ENCODE measurements around the gene OLFML2B.
A peak's percentile ranks its signal among the peaks of the same experiment; 100 is the strongest.

Gene OLFML2B

DNA sequence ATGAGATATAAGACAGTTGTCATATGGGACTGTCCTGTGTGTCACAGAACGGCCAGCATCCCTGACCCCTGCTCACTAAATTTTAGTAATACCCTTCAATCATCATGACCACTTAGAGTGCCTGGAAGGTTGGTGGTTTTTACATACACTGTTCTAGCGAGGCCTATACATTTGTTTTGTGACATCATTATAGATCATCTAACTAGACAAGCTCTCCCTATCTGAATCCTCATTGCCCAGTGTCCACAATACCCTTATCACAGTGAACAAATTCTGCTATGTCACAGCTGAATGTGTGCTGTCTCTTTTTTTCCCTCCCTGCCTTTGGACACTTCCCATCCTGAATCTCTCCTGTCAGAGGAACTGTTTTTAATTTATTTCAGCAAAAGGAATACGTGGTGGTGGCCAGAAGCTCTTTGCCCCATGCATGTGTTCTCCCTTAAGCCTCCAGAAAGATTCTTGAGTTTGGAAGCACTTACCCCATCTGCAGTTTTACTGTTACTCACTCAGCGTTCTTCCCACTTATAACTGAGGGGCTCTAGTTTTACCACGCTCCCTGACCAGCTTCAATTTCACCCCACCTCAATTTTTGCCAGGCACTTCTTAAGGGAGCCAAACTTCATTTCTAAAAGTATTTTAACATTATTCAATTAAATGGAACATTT, 70.3 kb downstream of the OLFML2B start:
- Histone ChIP-seq H3K27ac (peak overlapping the region in 15 of 21 experiments; percentile 6 to 82 (median 49)), H3K4me3 (no peak overlapping the region)

DNA sequence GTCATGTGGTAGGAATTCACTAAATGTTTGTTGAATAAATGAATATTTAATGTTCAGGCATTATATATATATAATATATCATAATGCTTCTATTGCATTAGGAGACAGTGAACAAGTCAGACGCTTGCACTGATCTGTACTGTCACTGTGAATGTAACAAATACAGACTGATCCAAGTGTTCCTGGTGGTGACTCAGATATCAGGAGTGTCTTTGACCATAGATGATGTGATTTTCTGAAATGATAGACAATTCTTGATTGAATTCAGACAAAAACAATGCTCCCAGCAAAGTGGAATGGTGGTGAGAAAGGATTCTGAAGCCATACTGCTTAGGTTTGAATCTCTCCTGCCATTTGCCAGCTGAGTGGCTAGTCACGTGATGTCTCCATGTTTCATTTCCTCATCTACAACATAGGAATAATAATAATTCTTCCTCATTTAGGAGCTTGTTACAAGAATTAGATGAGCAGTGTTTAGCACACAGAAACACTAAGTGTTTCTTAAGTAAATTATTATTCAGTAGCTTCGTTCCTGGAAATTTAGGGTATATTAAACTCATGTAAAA, 71.0 kb downstream of the OLFML2B start:
- no peak overlapping the region for H3K4me3 ChIP-seq
- peak overlapping the region in 8 of 21 experiments; percentile 6 to 82 (median 60) for H3K27ac ChIP-seq

DNA sequence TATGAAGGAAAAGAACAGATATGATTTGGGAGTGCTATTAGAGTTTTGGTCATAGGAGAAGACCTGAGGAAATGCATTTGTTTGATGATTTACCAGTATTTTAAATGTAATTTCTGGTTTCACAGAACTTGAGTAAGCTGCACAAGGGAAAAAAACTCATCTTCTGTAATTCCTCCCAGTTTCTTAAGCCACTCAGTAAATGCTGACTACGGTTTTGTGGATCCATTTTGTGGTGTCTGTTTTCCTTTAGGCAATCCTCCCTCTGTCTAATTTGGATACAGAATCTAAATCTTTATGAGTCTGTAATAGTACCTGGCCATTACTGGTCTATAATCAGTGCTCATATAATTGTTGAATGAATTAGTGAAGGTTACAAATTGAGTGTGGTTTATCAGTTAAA, 72.0 kb downstream of the OLFML2B start:
- Histone ChIP-seq H3K4me3 (no peak overlapping the region), H3K27ac (peak overlapping the region in 4 of 21 experiments; percentile 15 to 82 (median 50))

DNA sequence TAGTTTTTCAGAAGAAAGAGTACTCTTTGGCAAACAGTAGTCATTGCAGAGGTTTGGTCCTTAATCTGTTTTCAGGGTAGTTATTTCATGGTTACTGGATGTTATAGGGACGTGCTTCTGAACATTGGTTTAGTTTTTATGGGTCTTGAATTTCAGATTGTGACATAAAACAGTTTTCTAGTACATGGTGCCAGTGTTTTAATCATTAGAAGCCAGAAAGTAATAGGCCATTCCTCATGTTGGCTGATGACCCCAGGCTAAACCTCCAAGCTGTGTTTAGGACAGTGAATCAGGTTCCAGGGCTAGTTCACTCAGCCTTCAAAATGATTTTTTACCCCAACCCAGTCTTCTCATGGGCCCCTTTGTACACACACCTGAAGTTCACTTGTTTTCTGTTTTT, 73.3 kb downstream of the OLFML2B start:
- no peak overlapping the region for H3K27ac ChIP-seq
- no peak overlapping the region for H3K4me3 ChIP-seq

DNA sequence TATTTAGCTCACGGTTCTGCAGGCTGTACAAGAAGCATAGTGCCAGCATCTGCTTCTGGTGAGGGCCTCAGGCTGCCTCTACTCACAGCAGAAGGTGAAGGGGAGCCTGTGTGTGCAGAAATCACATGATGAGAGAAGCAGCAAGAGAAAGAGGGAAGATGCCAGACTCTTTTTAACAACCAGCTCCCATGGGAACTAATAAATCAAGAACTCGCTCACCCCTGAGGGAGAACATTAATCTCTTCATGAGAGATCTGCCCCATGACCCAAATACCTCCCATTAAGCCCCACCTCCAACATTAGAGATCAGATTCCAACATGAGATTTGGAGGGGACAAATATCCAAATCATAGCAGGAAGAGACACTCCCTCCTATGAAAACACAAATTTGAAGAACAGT, 74.1 kb downstream of the OLFML2B start:
- H3K27ac ChIP-seq, result no peak overlapping the region
- no peak overlapping the region for H3K4me3 ChIP-seq

DNA sequence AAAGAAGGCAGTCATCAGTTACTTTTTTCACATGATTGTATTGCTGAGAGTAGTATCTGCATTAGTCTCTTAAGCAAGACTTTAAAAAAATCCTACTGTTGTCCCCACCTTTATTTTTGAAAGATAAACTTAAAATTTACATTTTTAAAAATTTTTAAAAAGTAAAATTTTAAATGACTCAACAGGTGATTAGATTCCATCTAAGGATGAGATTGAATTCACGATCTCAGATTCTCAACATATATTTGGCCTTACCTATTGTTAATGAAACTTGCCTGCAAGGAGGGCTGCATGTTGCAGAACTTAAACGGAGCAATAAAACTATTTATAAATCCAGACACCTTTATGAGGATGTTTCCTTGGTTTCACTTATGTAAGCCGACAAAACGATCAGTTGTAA, 75.2 kb downstream of the OLFML2B start:
- H3K4me3 ChIP-seq, result no peak overlapping the region
- H3K27ac ChIP-seq, result no peak overlapping the region

DNA sequence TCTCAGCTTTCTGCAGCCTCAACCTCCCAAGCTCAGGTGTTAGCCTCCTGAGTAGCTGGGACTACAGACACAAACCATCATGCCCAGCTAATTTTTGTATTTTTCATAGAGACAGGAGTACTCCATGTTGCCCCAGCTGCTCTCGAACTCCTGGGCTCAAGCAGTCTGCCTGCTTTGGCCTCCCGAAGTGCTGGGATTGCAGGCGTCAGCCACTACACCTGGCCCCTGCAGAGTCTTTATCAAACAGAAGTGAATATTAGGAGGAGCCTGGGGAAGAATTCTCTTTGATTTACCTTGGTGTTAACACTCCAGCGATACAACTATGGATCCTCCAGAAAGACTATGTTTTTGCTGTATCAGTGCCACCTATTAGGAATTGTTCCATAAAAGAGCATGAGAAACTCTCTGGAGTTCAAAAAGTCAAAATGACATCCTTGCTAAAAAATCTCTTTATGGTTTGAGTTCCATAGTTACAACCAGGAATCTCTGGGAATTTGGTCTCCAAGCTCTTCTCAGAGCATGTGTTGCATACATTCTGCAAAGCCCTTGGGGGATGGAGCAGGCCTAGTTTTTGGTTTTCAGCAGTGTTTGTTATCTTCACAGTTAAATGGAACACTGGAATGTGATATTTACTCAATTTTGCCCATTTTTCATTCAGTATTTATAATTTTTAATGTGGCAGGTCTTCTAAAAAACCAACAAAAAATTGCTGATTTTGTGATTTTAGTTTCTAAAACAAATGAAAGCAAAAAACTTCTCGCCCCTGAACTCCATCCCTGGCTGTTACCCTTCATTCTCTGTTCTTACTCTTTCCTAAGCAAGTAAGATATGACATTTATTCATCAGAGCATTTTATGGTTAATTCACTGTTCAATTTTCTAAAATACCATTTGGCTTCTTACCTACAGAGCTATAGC, 77.3 kb downstream of the OLFML2B start:
- Histone ChIP-seq H3K27ac (peak overlapping the region in 5 of 21 experiments; percentile 9 to 67 (median 57)), H3K4me3 (no peak overlapping the region)

DNA sequence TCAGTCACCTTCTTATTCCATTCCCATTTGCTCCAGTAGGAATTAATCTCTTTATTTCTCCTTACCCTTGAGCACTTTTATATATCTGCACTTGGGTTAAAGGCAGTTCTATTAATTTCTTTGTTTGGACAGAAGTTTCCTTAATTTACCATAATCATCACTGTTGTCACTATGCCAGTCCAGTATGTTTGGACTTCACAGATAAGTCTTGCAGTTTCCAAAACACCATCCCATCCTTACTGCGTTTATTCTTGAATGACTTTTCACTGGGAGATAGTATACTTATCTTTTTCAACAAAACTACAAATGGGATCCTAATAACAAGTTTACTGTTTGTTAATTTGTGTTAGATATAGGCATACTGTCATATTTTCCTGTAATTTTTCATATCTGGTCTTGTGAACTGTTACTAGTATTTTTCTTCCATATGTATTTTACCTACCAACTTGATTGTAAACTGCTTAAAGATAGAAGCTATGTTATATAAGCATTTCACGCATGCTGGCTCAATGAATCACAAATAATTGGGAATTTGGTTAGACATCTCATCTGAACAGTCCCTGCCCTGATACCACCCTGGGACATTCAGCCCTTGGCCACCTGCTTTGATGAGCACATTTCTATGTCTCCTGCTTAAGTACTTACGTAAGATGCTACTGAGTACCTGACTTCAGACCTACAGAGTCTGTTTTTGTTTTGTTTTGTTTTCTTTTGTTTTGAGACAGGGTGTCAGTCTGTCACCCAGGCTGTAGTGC, 78.2 kb downstream of the OLFML2B start:
- peak overlapping the region in 2 of 21 experiments; percentile 52 to 60 for H3K27ac ChIP-seq
- H3K4me3 ChIP-seq, result no peak overlapping the region

DNA sequence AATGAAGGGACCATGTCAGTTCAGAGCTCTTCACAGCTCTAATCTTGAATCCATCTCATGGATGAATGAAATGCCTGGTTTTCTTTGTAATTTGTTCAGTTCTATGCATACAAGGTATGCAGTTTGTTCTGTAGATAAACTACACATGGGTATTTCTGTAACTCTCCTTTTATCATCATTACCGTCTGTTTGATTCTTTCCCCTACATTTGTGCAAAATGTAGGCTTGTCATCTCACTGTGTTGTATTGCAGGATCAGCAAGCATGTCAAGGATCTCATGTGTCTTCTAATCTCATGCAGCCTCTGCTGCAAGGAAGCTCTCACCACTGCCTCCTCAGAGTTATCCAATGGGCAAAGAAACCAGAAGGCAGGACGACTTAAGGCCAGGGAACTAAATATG, 79.3 kb downstream of the OLFML2B start:
- no peak overlapping the region for H3K4me3 ChIP-seq

DNA sequence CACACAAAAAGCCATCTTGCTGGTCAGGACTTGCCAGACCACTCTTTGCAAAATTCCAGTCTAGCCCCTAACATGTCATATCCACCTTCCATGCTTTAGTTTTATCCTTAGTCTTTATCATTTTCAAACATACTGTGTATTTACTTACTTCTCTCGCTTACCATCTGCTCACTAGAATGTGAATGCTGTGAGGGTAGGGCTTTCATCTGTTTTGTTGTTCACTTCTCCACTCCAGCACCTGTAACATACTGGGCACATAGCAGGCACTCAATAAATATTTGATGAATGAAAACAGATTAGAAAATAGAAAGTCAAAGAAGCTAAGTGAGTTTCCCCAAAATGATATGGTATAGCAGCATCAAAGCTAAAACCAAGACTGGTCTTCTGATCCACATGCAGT, 79.9 kb downstream of the OLFML2B start:
- Histone ChIP-seq H3K27ac (no peak overlapping the region), H3K4me3 (no peak overlapping the region)

More for the DNA sequence above, 79.3 kb downstream of the OLFML2B start:
- H3K27ac ChIP-seq, result no peak overlapping the region

DNA sequence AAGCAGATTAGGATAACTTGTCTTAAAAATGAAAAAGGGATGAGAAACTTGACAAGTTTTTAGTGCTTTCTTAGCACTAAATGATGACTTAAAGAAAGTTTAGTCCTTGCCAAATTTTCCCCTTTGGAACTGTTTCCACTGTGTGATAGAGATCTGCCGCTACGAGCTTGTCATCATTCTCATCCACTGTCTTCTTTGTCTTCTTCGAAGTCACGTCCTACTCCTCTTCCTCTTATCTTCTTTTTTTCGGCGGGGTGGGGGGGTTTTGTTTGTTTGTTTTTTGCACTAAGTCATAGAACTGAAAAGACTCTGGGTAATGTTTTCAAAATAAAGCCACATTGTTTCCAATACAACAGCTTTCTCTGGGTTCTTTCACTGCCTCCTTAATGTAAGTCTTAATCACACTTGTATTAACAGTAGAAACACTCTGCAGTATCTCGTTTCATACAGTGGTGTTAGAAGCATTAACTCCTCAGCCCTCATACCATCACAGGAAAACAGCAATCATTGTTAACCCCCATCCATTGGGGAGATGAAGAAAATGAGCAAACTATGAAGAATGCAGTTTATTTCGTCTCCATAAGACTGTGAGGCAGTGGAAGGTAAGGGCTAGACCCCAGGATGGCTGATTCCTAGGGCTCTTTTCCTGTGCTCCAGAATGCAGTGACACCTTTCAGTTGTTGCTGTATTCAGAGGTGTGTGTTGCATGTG, 81.8 kb downstream of the OLFML2B start:
- Histone ChIP-seq H3K27ac (no peak overlapping the region), H3K4me3 (no peak overlapping the region)

DNA sequence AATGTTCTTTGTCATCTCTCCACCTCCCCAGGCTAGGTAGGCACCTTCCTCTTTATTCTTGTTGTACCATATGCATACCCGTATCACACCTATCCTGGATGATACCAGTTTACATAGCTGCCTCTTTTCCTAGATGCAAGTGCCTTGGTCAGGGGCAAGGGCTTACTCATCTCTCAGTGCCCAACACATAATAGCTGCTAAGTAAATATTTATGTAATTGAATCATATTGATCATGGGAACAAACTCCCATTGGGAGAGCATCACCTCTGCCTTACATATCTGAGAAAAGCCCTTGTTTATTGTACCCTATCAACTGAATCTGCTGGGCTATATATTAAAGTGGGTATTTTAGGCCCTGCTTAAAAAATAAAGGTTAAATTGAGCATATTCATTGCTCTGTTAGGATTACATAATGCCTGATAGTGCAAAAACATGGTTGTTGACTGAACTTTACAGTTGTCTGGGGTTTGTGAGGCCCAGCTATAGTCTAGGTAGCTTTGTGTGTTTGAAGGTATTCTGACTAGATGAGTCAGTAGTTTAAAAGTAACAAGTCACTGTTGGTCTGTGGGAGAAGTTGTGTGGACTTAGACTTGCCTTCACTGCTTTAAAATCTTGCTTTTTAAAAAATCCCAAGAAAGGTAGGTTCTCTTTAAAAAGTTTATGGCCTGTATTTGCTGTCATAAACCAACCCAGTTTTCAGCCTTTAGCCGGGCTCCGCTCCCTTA, 82.6 kb downstream of the OLFML2B start:
- no peak overlapping the region for H3K27ac ChIP-seq

DNA sequence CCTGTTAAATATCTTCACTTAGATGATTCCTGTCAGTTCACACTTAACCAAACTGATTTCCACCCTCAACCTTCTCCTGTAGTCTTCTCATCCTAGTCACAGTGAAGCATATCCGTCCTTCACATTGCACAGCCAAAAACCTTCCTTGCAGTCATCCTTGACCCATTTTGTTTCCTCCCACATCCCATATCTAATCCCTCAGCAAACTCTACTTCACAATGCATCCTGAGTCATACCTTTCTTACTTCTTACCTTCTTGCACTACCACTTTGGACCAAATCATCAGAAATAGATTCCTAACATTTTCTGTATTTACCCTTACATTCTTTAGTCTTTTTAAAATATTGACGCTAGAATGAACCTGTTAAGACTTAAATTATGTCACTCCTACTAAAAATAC, 86.9 kb downstream of the OLFML2B start:
- H3K27ac ChIP-seq, result no peak overlapping the region

More for the DNA sequence above, 82.6 kb downstream of the OLFML2B start:
- H3K4me3 ChIP-seq, result no peak overlapping the region

DNA sequence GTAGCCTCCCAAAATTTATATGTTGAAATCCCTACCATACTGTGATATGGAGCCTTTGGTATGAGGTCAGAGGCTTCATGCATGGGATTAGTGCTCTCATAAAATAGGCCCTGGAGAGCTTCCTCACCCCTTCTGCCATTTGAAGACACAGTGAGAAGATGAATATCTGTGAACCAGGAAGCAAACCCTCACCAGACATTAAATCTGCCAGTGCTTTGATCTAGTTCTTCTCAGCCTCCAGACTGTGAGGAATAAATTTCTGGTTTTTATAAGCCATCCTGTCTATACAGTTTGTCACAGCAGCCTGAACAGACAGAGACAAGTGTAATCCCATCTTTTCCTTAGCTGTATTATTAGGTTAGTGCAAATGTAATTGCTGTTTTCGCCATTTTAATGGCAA, 88.4 kb downstream of the OLFML2B start:
- no peak overlapping the region for H3K4me3 ChIP-seq

More for the DNA sequence above, 86.9 kb downstream of the OLFML2B start:
- H3K4me3 ChIP-seq, result no peak overlapping the region

DNA sequence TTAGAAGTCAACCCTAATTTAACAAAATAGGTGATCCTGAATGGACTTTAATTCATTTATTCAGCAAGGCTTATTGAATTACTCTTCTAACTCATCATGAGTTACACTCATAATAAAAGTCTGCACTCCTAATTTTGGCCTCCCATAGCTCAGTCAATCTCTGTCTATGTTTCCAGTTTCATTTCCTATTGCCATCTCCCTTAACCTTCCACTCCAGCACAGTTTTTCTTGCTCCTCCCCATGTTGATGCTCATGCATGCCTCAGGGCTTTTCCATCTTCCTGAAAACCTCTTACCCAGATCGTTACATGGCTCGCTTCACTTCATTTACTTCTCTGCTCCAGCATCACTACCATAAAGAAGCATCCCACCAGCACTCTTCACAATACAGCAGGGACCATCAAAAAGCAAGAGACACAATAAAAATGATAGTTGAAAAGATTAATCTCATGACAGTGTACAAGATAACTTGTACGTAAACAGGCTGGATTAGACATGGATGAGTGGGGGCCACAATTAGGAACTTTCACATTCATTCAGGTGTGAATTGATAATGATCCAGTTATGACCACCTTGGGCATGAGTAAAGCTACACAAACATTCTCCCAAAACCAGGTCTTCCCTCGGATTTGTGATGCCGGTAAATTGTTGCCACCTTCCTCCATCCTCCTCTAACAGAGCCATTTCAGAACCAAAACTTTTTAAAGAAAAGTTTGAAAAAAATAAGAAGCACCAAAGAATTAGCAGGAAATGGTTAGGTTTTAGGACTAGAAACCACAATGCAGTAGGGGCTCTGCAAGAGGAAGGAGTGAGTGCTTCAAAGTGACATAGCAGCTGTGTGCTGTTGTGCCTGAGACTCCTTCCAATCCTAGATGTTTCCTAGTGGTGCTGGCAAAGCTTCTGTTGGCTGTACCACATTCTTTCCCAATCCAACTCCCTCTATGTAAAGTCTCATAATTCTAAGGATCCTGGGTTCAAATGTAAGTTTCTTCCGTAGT, 89.8 kb downstream of the OLFML2B start:
- Histone ChIP-seq H3K4me3 (no peak overlapping the region), H3K27ac (peak overlapping the region in 5 of 21 experiments; percentile 16 to 64 (median 24))

More for the DNA sequence above, 88.4 kb downstream of the OLFML2B start:
- peak overlapping the region in 2 of 21 experiments; percentile 24 to 48 for H3K27ac ChIP-seq

All from skin epidermis (tissue), 12 donors.